G401 (cell line): Measurements from ENCODE around the gene ZGRF1. TPM values are rescaled to one million over a fixed set of nuclear protein-coding genes. Genes with fewer than 3 reads are reported as not detected.
"Not testable (repeated sequence)": the region's sequence is repeated elsewhere in the genome, so short reads cannot be mapped to it uniquely, and the experiment has no call there.

Experiments used
- DNase-seq: peaks from one replicate; pipeline ENCODE4 v3.0.0-alpha.2; 2015; ENCODE audit warnings: low spot score
- in situ Hi-C: cut with HindIII; loops from 2 replicates; pipeline ENCODE4 v1.10.0; 2016; ENCODE audit warnings: low sequenced_read_pairs, mixed read lengths
- total RNA-seq: library from RNA; depleted of rRNA; stranded (reverse); fragments of >200 nt; shearing (Covaris generic); gene quantifications from 2 replicates; pipeline ENCODE4 v1.2.3, GENCODE V29; 2014

Gene ZGRF1
- total RNA-seq, 1 experiment from 2014 or later = 9.2 TPM

DNA sequence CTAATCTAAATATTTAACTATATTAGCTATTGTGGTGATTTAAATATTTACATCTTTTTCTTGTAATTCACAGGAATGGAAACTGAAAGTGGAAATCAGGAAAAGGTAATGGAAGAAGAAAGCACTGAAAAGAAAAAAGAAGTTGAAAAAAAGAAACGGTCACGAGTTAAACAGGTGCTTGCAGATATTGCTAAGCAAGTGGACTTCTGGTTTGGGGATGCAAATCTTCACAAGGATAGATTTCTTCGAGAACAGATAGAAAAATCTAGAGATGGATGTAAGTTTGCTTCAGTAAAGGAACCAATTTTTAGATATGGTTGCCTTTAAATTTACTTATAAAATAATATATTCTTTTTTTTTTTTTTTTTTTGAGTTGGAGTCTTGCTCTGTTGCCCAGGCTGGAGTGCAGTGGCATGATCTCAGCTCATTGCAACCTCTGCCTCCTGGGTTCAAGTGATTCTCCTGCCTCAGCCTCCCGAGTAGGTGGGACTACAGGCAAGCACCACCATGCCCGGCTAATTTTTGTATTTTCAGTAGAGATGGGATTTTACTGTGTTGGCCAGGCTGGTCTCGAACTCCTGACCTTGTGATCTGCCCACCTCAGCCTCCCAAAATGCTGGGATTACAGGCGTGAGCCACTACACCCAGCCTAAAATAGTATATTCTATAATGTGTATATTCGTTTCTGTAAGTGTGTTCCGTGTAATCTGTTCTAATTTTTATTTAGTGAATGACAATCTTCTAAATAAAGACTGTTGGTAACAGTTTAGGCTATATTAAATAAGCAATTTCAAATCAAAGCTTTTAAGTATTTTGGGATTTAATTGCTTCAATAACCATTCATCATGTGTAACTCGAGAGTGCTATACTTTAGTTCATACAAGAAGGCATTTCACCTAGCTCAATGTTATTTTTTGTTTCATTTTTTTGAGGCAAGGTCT is 8.2 kb upstream of the ZGRF1 start:
- in situ Hi-C loops, DNase-seq: not testable (repeated sequence)

DNA sequence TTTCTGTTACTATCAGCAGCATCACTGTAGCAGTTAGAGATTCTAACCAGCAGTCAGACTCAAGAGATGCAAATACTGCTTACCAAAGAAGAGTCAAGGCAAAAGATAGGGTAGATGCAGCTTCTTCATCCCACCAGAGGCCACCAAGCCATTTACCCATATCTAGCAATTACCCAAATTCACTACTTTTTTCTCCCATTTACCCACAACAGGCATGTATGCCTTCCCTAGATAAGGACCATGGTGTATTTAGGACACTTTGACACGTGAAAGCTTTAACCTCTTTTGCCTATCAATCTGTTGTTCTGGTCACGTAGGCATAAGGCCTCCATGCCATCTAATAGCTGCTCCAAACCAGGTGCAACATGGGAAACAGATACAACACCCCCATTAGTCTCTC is 5.8 kb upstream of the ZGRF1 start:
- in situ Hi-C loops = no loop called here
- no peak for DNase-seq

DNA sequence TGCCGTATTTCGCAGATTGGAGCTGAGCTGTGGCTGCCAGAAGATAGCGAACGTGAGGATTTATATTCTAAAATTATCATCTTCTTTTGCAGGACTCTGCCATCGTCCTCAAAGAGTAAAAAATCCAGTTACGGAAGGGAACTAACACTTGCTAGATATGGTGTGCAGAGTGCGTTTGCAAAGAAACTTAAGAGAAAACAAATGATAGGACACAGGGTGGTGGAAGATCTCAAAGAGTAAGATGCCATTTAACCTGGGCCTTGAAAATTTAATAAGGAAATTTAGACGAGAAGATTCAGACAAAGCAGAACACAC is 800 bp upstream of the ZGRF1 start:
- no peak for DNase-seq
- in situ Hi-C loops = no loop called here

DNA sequence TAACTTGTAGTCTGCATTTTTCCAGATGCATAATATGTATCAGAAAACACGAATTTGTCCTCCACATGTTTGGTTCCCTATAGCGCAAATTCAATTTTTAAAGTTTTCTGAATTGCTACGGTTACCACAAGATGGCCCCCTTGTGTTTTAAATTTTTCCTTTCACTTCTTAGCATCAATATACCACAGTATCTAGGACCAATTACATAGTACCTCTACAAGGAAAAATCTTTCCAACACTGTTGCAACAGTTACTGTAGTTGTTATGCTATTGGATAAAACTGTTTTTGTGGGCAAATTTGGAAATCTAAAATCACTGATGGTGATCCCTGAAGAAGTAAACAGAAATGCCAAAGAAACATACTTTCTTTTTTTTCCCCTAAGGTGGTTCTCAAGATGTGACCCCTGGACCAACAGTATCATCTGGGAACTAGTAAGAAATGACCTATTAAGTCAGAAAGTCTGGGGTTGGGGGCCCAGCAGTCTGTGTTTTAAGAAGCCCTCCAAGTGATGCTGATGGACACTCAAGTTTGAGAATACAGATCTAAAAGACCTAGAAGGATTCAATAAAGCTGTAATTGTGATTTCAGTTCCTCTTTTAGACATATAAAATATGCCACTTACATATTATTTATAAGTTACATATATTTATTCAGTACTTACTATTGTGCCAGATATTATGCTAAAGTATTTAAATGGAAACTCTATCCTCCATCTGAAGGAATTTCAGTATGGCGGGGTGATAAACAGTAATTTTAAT is 3.1 kb downstream of the ZGRF1 start:
- in situ Hi-C loops = no loop called here
- peak; percentile 59 for DNase-seq

DNA sequence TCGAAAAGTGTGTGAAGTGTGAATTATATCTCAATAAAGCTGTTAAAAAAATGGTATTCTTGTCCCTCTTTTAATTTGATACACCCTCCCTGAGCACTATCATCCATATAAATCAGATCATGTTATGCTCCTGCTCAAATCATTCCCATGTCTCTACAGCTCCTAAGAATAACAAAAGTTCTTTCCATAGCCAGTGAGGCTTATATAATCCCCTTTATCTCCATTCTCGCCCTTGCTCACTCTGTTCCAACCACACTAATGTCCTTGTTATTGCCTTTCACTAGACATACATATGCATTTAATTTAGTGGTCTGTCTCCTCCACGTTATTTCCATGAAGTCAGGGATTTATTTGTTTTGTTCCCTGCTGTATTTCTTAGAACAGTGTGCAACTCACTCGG is 10.5 kb downstream of the ZGRF1 start:
- no peak for DNase-seq
- in situ Hi-C loops = no loop called here

DNA sequence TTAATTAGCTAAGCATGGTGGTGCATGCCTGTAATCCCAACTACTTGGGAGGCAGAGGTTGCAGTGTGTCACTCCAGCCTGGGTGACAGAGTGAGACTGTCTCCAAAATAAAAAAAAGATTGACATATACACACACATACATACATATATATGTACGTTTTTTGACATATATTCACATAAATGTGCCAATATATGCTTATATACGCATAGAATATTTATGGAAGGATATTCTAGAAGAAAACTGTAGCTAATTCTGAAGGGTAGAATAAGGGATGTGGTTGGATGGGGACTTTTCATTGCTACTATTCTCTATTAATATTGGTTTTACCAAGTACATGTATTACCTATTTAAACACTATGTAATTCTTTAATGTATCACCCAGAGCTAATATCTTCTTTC is 19.7 kb downstream of the ZGRF1 start:
- DNase-seq = no peak
- in situ Hi-C loops = no loop called here

DNA sequence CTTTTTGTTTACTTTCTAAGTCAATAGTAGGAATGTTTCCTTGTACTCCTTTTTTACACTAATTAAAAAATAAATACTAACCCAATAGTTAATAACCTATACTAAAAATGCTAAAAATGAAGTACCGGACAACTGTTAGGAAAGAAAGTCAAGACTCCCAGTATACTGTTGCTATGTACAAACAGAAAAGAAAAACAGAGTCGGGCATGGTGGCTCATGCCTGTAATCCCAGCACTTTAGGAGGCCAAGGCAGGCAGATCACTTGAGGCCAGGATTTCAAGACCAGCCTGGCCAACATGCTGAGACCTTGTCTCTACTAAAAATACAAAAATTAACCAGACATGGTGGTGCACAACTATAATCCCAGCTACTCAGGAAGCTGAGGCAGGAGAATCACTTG is 23.9 kb downstream of the ZGRF1 start:
- DNase-seq, in situ Hi-C loops: not testable (repeated sequence)

DNA sequence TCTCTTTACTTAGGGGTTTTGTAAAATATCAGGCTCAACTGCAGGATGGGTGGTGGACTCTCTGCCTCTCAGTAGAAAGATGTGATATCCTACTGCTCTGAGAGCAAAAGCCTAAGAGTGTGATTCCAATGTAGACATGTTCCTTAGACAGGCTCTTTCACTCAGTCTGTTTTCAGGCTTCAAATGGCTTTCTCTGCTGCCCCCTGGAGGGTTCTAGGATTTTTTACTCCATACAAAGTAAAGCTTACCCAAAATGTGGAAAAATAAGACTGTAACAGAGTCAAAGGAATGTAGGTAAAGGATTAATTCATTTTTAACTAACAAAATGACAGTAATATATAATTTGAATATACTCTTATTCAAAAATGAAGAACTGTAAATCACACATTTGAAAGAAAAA is 32.1 kb downstream of the ZGRF1 start:
- peak; percentile 70 for DNase-seq
- in situ Hi-C loops = no loop called here

DNA sequence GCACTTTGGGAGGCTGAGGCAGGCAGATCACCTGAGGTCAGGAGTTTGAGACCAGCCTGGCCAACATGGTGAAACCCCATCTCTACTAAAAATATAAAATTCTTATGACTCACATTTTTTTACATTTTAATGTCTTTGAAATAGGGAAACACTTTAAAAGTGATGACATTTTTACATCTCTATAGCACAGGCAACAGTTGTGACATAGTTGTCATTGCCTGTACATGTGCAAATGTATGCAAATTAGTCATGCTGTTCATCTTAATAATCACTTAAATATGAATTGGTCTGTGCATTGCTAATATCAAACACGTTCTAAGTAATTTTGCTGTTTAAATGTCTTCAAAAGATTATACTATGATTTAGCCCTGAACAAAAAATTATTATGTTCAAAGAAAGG is 41.7 kb downstream of the ZGRF1 start:
- in situ Hi-C loops = no loop called here
- no peak for DNase-seq

DNA sequence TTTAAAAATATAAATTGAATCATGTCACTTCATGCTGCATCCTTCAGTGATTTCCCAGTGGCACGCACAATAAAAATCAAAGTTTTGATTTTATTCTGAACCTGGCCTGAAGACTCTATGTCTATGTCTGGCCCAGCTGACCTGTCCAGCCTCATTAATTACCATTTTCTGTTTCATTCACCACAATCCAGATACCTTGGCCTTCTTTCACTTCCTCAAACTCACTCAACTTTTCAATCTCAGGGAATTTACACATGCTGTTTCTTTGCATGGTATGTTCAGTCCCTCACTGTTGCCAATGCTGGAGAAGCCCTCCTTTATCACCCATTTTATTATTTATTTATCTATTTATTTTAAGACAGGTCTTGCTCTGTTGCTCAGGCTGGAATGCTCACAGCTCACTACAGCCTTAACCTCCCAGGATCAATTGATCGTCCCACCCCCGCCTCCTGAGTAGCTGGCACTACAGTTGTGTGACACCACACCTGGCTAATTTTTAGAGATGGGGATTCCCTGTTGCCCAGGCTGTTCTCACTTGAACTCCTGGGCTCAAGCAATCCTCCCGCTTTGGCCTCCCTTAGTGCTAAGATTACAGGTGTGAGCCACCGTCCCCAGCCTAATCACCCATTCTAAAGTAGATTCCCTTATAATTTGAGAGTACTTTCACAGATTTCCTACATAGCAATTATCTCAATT is 43.1 kb downstream of the ZGRF1 start:
- in situ Hi-C loops = no loop called here
- no peak for DNase-seq

DNA sequence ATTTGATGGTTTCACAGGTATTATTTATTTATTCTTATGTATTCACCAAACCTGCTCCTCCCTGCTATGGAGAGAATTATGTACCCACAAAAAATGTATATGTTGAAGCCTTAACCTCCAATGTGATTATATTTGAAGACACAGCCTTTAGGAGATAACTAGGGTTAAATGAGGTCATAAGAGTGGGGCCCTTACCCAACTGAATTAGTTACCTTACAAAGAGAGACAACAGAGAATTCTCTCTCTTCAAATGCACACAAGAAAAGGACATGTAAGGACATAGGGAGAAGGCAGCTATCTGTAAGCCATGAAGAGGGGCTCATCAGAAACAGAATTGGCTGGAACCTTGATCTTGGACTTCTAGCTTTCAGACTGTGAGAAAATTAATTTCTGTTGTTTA is 44.0 kb downstream of the ZGRF1 start:
- in situ Hi-C loops = no loop called here

DNA sequence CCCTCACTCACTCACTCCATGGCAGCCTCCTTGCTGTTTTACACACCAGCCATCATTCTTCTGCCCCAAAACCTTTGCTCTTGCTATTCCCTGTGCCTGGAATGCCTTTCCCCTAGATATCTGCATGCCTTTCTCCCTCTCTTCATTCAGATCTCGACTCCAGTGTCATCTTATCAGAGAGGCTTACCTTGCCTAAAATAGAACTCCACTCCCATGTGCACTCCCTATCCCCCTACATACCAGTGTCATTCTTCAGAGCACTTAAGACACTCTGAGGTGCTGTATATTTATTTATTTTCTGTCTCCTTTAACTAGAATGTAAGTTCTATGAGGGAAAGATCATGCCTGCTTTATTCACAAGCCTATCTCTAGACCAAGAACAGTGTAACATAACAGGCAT is 45.1 kb downstream of the ZGRF1 start:
- no peak for DNase-seq
- in situ Hi-C loops = no loop called here

More for the DNA sequence above, 44.0 kb downstream of the ZGRF1 start:
- DNase-seq = no peak

DNA sequence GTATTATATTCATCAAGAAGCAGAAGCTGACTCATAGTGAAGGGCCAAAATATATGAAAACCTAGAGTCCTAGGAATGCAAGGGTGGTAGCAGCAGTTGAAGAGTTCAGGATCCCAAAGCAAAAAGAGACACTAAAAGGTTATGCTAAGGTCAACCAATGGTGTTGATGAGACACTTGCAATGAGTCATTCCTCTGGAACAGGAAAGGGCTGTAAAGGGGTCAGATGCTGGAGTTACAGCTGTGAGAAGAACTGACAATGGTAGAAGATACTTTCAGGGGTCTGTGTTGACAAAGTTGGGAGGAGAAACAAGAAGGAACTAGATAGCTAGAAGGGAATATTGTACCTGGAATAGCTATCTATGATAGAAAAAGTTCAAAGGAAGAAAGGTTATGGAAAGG is 47.5 kb downstream of the ZGRF1 start:
- in situ Hi-C loops = no loop called here
- DNase-seq = no peak

DNA sequence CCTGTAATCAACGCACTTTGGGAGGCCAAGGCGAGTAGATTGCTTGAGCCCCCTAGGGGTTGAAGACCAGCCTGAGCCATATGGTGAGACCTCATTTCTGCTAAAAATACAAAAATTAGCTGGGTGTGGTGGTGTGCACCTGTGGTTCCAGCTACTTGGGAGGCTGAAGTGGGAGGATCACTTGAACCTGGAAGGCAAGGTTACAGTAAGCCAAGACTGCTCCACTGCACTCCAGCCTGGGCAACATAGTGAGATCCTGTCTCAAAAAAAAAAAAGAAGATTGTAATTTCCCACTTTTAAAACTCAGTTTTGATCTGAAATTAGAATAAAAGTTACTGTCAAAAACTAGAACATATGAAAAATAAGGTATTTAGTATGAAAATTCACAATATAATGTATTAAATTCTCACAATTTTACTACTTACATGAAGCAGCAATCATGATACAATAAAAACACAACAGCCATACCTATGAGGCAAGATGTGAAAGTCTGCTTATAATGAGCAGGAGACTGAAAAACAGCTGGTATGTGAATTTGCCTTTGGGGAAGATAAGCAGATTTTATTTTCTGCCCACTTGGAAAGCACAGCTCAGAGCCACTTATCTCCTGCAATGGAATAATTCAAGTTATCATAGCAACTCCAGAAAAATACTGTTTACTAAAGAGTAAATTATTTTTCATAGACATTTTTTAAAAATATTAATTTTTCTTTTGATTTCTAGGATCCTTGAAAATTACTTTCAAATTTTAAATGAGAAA is 50.6 kb downstream of the ZGRF1 start:
- in situ Hi-C loops = no loop called here
- no peak for DNase-seq

DNA sequence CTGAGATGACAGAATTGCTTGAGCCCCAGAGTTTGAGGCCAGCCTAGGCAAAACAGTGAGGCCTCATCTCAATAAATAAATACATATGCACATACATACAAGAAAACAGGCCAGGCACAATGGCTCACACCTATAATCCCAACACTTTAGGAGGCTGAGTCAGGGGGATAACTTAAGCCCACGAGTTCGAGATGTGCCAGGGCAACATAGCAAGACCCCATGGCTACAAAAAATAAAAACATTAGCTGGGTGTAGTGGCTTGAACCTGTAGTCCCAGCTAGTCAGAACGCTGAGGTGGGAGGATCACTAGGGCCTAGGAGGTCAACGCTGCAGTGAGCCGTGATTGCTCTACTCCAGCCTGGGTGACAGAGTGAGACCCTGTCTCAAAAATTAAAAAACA is 69.2 kb downstream of the ZGRF1 start:
- in situ Hi-C loops = no loop called here
- DNase-seq = no peak

DNA sequence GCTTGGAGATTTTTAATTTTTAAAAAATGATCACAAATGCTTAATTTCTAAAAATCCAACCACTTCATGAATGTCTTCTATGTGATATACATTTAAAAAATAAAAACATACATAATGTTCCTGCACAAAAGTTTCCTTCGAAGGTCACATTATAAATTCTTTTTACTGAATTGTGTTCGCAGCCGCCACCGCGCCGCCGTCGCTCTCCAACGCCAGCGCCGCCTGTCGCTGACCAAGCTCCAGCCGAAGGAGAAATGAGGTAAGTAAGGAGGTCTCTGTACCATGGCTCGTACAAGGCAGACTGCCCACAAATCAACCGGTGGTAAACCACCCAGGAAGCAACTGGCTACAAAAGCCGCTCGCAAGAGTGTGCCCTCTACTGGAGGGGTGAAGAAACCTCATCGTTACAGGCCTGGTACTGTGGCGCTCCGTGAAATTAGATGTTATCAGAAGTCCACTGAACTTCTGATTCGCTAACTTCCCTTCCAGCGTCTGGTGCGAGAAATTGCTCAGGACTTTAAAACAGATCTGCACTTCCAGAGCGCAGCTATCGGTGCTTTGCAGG is 71.9 kb downstream of the ZGRF1 start:
- no peak for DNase-seq
- in situ Hi-C loops = no loop called here

DNA sequence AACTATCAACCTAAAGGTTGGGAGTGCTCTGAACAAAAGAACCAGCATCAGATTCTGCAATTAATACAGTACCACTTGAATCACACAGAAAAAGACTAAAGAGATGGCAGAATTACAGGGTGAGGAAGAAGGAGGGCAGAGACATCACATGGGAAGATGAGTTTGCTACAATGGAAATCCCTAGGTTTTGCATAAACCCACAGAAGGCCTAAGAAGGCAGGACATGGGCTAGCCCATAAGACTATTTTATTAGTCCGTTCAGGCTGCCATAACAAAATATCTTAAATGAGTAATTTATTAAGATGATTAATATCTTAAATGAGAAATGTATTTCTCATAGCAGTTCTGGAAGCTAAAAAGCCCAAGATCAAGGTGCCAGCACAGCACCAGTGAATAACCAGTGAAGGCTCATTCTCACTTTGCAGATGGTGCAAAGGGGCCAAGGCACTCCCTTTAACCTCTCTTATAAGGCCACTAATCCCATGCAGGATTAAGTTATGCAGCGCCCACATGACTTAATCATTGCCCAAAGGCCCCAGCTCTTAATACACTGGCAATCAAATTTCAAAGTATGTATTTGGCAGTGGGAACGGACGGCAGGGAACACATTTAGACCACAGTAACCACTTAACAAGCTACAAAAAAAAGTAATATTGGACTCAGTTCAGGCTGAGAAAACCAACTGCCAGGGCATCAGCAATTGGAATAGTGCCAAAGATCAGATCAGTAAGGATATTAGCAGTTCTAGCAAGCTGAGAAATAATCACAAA is 73.1 kb downstream of the ZGRF1 start:
- in situ Hi-C loops = no loop called here
- no peak for DNase-seq

DNA sequence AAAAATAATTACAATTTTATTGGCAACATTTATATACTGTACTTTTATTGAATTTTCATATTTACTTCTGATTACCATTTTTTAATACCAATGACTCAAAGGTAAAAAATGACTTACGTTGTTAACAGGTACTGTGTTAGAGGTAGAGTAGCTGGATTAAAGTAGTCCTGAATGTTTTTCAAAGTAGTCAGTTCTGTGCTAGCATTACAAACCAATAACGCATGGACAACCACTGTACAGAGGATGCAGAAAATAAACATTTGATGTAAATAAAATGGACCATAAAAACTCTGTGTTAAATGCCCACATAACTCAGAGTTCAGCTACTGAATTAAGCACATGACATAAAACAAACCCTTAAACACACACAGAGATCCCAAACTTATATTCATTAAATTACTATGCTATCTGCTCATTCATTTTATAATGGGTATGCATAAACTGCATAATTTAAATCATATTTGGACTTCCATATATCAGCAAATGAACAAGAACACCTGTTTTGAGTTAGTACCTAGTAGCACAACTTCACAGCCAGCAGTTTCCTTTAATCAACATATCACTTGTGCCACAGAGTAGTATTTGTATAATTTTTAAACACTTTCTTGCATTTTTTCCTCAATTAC is 74.3 kb downstream of the ZGRF1 start:
- no peak for DNase-seq
- in situ Hi-C loops = no loop called here
